ENCODE measurements around the gene BCL7C. TPM values are rescaled to one million over a fixed set of nuclear protein-coding genes. Genes with fewer than 3 reads are reported as not detected.

Gene BCL7C
- total and polyA plus RNA-seq, 2 of the 13 experiments (the other 11 are each of a cell fraction or from before 2014, with no cell fraction given), result 17.7 to 33.8 TPM

DNA sequence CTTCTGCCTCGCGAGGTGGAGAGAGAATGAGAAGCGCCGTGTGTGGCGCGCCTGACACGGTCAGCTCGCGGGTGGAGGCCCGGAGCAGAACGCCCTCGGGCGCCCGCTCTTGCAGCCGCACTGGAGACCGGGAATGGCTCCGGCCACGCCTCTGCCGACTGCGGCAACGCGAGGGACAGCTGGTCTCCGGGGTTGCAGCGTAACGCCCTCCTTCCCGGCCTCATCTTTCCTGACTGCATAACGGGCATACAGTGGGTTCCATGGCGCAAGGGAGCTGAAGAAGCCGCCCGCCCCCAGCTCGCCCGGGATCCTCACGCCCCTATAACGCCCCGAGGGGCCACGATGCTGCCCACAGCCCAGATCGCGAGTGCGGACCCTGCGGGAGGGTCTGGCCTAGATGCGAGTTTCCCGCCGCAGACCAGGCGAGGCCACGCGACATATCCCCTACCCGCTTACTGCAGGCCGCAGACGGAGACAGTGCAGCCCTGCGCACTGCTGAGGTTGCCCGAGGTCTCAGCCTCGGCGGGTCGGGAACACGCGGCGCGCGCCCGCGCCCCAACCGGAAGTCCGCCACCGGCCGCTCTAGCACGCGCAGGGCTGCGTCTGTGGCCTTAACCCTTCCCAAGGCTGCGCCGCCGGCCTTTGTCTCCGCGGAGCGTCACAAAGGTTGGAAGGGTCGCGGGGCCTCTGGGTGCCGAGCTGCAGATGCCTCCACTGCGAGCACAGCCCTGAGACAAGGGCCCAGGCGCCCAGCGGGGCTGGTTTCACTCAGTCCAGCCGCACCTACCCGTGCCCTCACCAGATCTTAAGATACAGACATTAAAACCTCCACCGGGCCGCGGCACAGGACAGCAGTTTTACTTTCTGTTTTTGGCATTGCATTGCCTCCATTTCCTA lies 18.8 kb downstream of the BCL7C start (continued):
- TF ChIP-seq, protein P1, sequence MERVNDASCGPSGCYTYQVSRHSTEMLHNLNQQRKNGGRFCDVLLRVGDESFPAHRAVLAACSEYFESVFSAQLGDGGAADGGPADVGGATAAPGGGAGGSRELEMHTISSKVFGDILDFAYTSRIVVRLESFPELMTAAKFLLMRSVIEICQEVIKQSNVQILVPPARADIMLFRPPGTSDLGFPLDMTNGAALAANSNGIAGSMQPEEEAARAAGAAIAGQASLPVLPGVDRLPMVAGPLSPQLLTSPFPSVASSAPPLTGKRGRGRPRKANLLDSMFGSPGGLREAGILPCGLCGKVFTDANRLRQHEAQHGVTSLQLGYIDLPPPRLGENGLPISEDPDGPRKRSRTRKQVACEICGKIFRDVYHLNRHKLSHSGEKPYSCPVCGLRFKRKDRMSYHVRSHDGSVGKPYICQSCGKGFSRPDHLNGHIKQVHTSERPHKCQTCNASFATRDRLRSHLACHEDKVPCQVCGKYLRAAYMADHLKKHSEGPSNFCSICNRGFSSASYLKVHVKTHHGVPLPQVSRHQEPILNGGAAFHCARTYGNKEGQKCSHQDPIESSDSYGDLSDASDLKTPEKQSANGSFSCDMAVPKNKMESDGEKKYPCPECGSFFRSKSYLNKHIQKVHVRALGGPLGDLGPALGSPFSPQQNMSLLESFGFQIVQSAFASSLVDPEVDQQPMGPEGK (CRISPR knock-in tag; IDR thresholded peaks at IDR 0.05), result peak; percentile 73
- TF ChIP-seq CEBPB (IDR thresholded peaks at IDR 0.05; ENCODE audit: borderline replicate concordance, low read depth, low read length), result no peak
- TF ChIP-seq ZNF839 (CRISPR knock-in tag; IDR thresholded peaks at IDR 0.05; ENCODE audit: borderline replicate concordance), result peak; percentile 90; the same call in 1 of the 2 replicates
- TF ChIP-seq NPAS2 (CRISPR knock-in tag; IDR thresholded peaks at IDR 0.05; ENCODE audit: borderline replicate concordance), result no peak
- TF ChIP-seq ZNF3 (CRISPR knock-in tag; IDR thresholded peaks at IDR 0.05), result peak; percentile 67; the same call in 1 of the 2 replicates
- peak; percentile 29; the same call in 1 of the 2 replicates for TF ChIP-seq RFX5 (IDR thresholded peaks at IDR 0.05; ENCODE audit: low read depth, low read length)
- peak; percentile 94 for TF ChIP-seq HOXA9 (CRISPR knock-in tag; IDR thresholded peaks at IDR 0.05; ENCODE audit: borderline replicate concordance)
- TF ChIP-seq BORCS8-MEF2B (CRISPR knock-in tag; IDR thresholded peaks at IDR 0.05), result peak; percentile 96
- TF ChIP-seq ARNTL (CRISPR knock-in tag; IDR thresholded peaks at IDR 0.05), result peak; percentile 87
- no peak; the same call in 1 of the 2 replicates for TF ChIP-seq NCOA1 (CRISPR knock-in tag; IDR thresholded peaks at IDR 0.05)
- TF ChIP-seq ISX (CRISPR knock-in tag; conservative IDR thresholded peaks at IDR 0.05), result no peak; the same call in 1 of the 2 replicates
- no peak for TF ChIP-seq CENPX (CRISPR knock-in tag; IDR thresholded peaks at IDR 0.05)
- TF ChIP-seq ZZZ3 (CRISPR knock-in tag; IDR thresholded peaks at IDR 0.05; ENCODE audit: borderline replicate concordance), result peak; percentile 63; the same call in 1 of the 2 replicates
- TF ChIP-seq HNF4A (CRISPR knock-in tag; IDR thresholded peaks at IDR 0.05), result peak; percentile 79
- TF ChIP-seq, protein P2, sequence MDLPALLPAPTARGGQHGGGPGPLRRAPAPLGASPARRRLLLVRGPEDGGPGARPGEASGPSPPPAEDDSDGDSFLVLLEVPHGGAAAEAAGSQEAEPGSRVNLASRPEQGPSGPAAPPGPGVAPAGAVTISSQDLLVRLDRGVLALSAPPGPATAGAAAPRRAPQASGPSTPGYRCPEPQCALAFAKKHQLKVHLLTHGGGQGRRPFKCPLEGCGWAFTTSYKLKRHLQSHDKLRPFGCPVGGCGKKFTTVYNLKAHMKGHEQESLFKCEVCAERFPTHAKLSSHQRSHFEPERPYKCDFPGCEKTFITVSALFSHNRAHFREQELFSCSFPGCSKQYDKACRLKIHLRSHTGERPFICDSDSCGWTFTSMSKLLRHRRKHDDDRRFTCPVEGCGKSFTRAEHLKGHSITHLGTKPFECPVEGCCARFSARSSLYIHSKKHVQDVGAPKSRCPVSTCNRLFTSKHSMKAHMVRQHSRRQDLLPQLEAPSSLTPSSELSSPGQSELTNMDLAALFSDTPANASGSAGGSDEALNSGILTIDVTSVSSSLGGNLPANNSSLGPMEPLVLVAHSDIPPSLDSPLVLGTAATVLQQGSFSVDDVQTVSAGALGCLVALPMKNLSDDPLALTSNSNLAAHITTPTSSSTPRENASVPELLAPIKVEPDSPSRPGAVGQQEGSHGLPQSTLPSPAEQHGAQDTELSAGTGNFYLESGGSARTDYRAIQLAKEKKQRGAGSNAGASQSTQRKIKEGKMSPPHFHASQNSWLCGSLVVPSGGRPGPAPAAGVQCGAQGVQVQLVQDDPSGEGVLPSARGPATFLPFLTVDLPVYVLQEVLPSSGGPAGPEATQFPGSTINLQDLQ (CRISPR knock-in tag; IDR thresholded peaks at IDR 0.05), result 0 out of 2 replicates have a peak, but pooled peaks have one; percentile 73
- TF ChIP-seq SRSF4 (IDR thresholded peaks at IDR 0.05; ENCODE audit: low read depth, low read length, poor library complexity, severe bottlenecking), result no peak
- TF ChIP-seq, protein P3, sequence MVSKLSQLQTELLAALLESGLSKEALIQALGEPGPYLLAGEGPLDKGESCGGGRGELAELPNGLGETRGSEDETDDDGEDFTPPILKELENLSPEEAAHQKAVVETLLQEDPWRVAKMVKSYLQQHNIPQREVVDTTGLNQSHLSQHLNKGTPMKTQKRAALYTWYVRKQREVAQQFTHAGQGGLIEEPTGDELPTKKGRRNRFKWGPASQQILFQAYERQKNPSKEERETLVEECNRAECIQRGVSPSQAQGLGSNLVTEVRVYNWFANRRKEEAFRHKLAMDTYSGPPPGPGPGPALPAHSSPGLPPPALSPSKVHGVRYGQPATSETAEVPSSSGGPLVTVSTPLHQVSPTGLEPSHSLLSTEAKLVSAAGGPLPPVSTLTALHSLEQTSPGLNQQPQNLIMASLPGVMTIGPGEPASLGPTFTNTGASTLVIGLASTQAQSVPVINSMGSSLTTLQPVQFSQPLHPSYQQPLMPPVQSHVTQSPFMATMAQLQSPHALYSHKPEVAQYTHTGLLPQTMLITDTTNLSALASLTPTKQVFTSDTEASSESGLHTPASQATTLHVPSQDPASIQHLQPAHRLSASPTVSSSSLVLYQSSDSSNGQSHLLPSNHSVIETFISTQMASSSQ (IDR thresholded peaks at IDR 0.05; ENCODE audit: low read depth), result no peak
- TF ChIP-seq, protein P3 (CRISPR knock-in tag; IDR thresholded peaks at IDR 0.05; ENCODE audit: borderline replicate concordance), result peak; percentile 88
- TF ChIP-seq NBN (conservative IDR thresholded peaks at IDR 0.05), result no peak
- TF ChIP-seq RFX3 (CRISPR knock-in tag; IDR thresholded peaks at IDR 0.05), result 0 out of 2 replicates have a peak, but pooled peaks have one; percentile 19
- peak; percentile 100; the same call in 1 of the 2 replicates for TF ChIP-seq SAFB2 (CRISPR knock-in tag; IDR thresholded peaks at IDR 0.05; ENCODE audit: borderline replicate concordance, low read depth)

All from HepG2 (cell line).